Hepatocyte (in vitro differentiated cells): ENCODE results near the gene TXNDC11. TPM values are rescaled to one million over a fixed set of nuclear protein-coding genes. Genes with fewer than 3 reads are reported as not detected.

ENCODE experiments used
- DNase-seq: peaks from one replicate; pipeline ENCODE4 v3.0.0-alpha.2; 2016; ENCODE audit warnings: low spot score
- H2AFZ ChIP-seq: fragments of 200-600 bp; sonication (generic); 2 replicates; pipeline ENCODE4 v1.6.0; 2016; ENCODE audit warnings: antibody characterized with exemption, mild to moderate bottlenecking
- H3K27ac ChIP-seq: fragments of 200-600 bp; sonication (generic); 2 replicates; pipeline ENCODE4 v1.5.1; 2016; ENCODE audit warnings: mild to moderate bottlenecking
- H3K27me3 ChIP-seq: fragments of 200-600 bp; sonication (generic); 2 replicates; pipeline ENCODE4 v1.6.1; 2016
- H3K36me3 ChIP-seq: fragments of 200-600 bp; sonication (generic); replicated peaks from 2 replicates; pipeline ENCODE4 v1.5.1; 2016; ENCODE audit warnings: low read depth; ENCODE audit not compliant: insufficient read depth
- H3K4me1 ChIP-seq: fragments of 200-600 bp; sonication (generic); 2 replicates; pipeline ENCODE4 v1.5.1; 2016; ENCODE audit warnings: mild to moderate bottlenecking, moderate library complexity; ENCODE audit not compliant: insufficient read depth
- H3K4me2 ChIP-seq: fragments of 200-600 bp; sonication (generic); 2 replicates; pipeline ENCODE4 v1.6.0; 2016
- H3K4me3 ChIP-seq: fragments of 200-600 bp; sonication (generic); 2 replicates; pipeline ENCODE4 v1.5.1; 2016; ENCODE audit warnings: mild to moderate bottlenecking
- H3K79me2 ChIP-seq: fragments of 200-600 bp; sonication (generic); 2 replicates; pipeline ENCODE4 v1.6.0; 2017; ENCODE audit warnings: mild to moderate bottlenecking
- H3K9me2 ChIP-seq: fragments of 200-600 bp; sonication (generic); replicated peaks from 2 replicates; pipeline ENCODE4 v1.6.0; 2017; ENCODE audit warnings: mild to moderate bottlenecking; ENCODE audit not compliant: insufficient read depth
- H3K9me3 ChIP-seq: fragments of 200-600 bp; sonication (generic); 2 replicates; pipeline ENCODE4 v1.5.1; 2016; ENCODE audit warnings: low read depth, mild to moderate bottlenecking
- H4K20me1 ChIP-seq: fragments of 200-600 bp; sonication (generic); 2 replicates; pipeline ENCODE4 v1.6.0; 2016; ENCODE audit warnings: mild to moderate bottlenecking; ENCODE audit not compliant: insufficient read depth, poor library complexity, severe bottlenecking
- EZH2 ChIP-seq: fragments of 200-600 bp; sonication (generic); IDR thresholded peaks from 2 replicates; pipeline ENCODE4 v1.6.1; 2016; ENCODE audit warnings: antibody characterized with exemption, mild to moderate bottlenecking, borderline replicate concordance
- EZH2phosphoT487 ChIP-seq: fragments of 200-600 bp; sonication (generic); IDR thresholded peaks from one replicate; pipeline ENCODE4 v1.6.1; 2018; ENCODE audit warnings: antibody characterized with exemption, mild to moderate bottlenecking, low read depth, moderate library complexity; ENCODE audit not compliant: unreplicated experiment, severe bottlenecking
- WGBS: methylation state at CpG from one replicate; pipeline ENCODE4 v1.1.6; 2016; ENCODE audit warnings: low lambda C conversion rate; ENCODE audit errors: missing lambda C conversion rate; 5-methylcytosine and 5-hydroxymethylcytosine counted together
- polyA plus RNA-seq: library from polyadenylated mRNA; unstranded; fragments of >200 nt; fragmentation: Nextera tagmentation; extraction: Ambion mirVana; gene quantifications from 2 replicates; pipeline ENCODE4 v1.2.1, GENCODE V29; 2016
- total RNA-seq: library from RNA; depleted of rRNA; stranded (reverse); fragments of >200 nt; gene quantifications from 2 replicates; pipeline ENCODE4 v1.2.3, GENCODE V29; 2014
- TF ChIP-seq, protein P1 (sequence below): fragments of 200-600 bp; sonication (generic); IDR thresholded peaks from 2 replicates; pipeline ENCODE4 v1.5.1; 2016; ENCODE audit warnings: antibody characterized with exemption, mild to moderate bottlenecking; ENCODE audit not compliant: poor library complexity

TXNDC11 gene
- total and polyA plus RNA-seq, 2 experiments from 2014 or later = 58.5 to 59.4 TPM

GRCh38 chr16:11780991-11781680 is 38.5 kb upstream of the TXNDC11 start:
- WGBS = 83% methylated on average over 4 of the region's 4 CpGs
- Histone ChIP-seq H4K20me1 (peaks cover 7% of the 10 kb centered on the region), H3K79me2 (peaks cover 94% of the 10 kb centered on the region), H3K9me2 (no peaks in the 10 kb centered on the region), H3K27me3 (no peaks in the 10 kb centered on the region), H3K4me1 (peaks cover 16% of the 10 kb centered on the region), H2AFZ (no peak overlapping the region), H3K9me3 (no peaks in the 10 kb centered on the region), H3K4me2 (no peak overlapping the region), H3K36me3 (no peaks in the 10 kb centered on the region), H3K27ac (peak overlapping the region; percentile 39), H3K4me3 (no peak overlapping the region)
- DNase-seq = no peak
- no peak for TF ChIP-seq EZH2phosphoT487
- TF ChIP-seq, protein P1, sequence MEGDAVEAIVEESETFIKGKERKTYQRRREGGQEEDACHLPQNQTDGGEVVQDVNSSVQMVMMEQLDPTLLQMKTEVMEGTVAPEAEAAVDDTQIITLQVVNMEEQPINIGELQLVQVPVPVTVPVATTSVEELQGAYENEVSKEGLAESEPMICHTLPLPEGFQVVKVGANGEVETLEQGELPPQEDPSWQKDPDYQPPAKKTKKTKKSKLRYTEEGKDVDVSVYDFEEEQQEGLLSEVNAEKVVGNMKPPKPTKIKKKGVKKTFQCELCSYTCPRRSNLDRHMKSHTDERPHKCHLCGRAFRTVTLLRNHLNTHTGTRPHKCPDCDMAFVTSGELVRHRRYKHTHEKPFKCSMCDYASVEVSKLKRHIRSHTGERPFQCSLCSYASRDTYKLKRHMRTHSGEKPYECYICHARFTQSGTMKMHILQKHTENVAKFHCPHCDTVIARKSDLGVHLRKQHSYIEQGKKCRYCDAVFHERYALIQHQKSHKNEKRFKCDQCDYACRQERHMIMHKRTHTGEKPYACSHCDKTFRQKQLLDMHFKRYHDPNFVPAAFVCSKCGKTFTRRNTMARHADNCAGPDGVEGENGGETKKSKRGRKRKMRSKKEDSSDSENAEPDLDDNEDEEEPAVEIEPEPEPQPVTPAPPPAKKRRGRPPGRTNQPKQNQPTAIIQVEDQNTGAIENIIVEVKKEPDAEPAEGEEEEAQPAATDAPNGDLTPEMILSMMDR = no peak
- TF ChIP-seq EZH2 = no peak

GRCh38 chr16:11779074-11779473 is 36.4 kb upstream of the TXNDC11 start:
- Histone ChIP-seq H3K4me2 (no peak overlapping the region), H3K27me3 (no peaks in the 10 kb centered on the region), H2AFZ (no peak overlapping the region), H3K79me2 (peaks cover 80% of the 10 kb centered on the region), H3K36me3 (no peaks in the 10 kb centered on the region), H3K9me3 (no peaks in the 10 kb centered on the region), H3K4me3 (no peak overlapping the region), H3K27ac (no peak overlapping the region), H3K9me2 (no peaks in the 10 kb centered on the region), H3K4me1 (peaks cover 11% of the 10 kb centered on the region), H4K20me1 (peaks cover 7% of the 10 kb centered on the region)
- DNase-seq = no peak
- 98% methylated on average over 7 of the region's 7 CpGs for WGBS
- TF ChIP-seq, protein P1 = no peak
- no peak for TF ChIP-seq EZH2
- no peak for TF ChIP-seq EZH2phosphoT487

GRCh38 chr16:11774065-11774626 is 31.5 kb upstream of the TXNDC11 start:
- Histone ChIP-seq H3K9me2 (no peaks in the 10 kb centered on the region), H3K27me3 (no peaks in the 10 kb centered on the region), H3K4me3 (no peak overlapping the region), H3K4me1 (no peaks in the 10 kb centered on the region), H3K27ac (no peak overlapping the region), H2AFZ (no peak overlapping the region), H4K20me1 (no peaks in the 10 kb centered on the region), H3K9me3 (no peaks in the 10 kb centered on the region), H3K79me2 (peaks cover 35% of the 10 kb centered on the region), H3K36me3 (no peaks in the 10 kb centered on the region), H3K4me2 (no peak overlapping the region)
- no peak for DNase-seq
- TF ChIP-seq, protein P1 = no peak
- TF ChIP-seq EZH2 = no peak
- no peak for TF ChIP-seq EZH2phosphoT487
- 98% methylated on average over 3 of the region's 3 CpGs for WGBS
